Ascending aorta (tissue), 2 donors: Measurements from ENCODE around the gene ZBTB20. TPM values are rescaled to one million over a fixed set of nuclear protein-coding genes. Genes with fewer than 3 reads are reported as not detected.

ENCODE experiments used
- DNase-seq, 2 donors: peaks; one replicate each; pipeline ENCODE4 v3.0.0-alpha.2; 2019; ENCODE audit warnings: low spot score in 2 of 2
- H3K27ac ChIP-seq, 2 donors: fragments of 200-600 bp; sonication (generic); one replicate each; pipeline ENCODE4 v1.5.1; 2016 to 2017; ENCODE audit warnings: mild to moderate bottlenecking in 1 of 2
- H3K27me3 ChIP-seq: fragments of 200-600 bp; sonication (generic); one replicate; pipeline ENCODE4 v1.5.1; 2017
- H3K36me3 ChIP-seq, 2 donors: fragments of 200-600 bp; sonication (generic); one replicate each; pipeline ENCODE4 v1.5.1; 2016
- H3K4me1 ChIP-seq, 2 donors: fragments of 200-600 bp; sonication (generic); one replicate each; pipeline ENCODE4 v1.5.1; 2016 to 2017; ENCODE audit warnings: mild to moderate bottlenecking in 1 of 2
- H3K4me3 ChIP-seq, 2 donors: fragments of 200-600 bp; sonication (generic); one replicate each; pipeline ENCODE4 v1.5.1; 2016 to 2017; ENCODE audit warnings: mild to moderate bottlenecking in 1 of 2
- H3K9me3 ChIP-seq, 2 donors: fragments of 200-600 bp; sonication (generic); one replicate each; pipeline ENCODE4 v1.5.1; 2016
- CTCF ChIP-seq, 3 experiments: fragments of 200-600 bp in 2 of 3; fragments of 450-650 bp in 1 of 3; sonication (generic) in 2 of 3; IDR thresholded peaks; one replicate each; pipeline ENCODE4 v1.5.1; 2016 to 2019; ENCODE audit warnings: antibody characterized with exemption in 3 of 3, mild to moderate bottlenecking in 1 of 3, moderate library complexity in 1 of 3
- intact Hi-C: fragments of 100-400 bp; cut with DNase I; formaldehyde crosslinking; loops from one replicate; pipeline ENCODE4 v1.15.1; 2023
- total RNA-seq: library from RNA; depleted of rRNA; stranded (reverse); fragments of >200 nt; gene quantifications from one replicate; pipeline ENCODE4 v1.1.0, GENCODE V29; 2016

The ZBTB20 gene
- total RNA-seq, 1 donor from 2014 or later, result 60.3 TPM

- H3K4me3 ChIP-seq, result no peak overlapping the region
- H3K27me3 ChIP-seq, result no peaks in the 10 kb centered on the region
- intact Hi-C loops, result no loop called here
- no peak for TF ChIP-seq CTCF (IDR thresholded peaks at IDR 0.05)
- DNase-seq, result no peak
- no peaks in the 10 kb centered on the region for H3K4me1 ChIP-seq
- no peak overlapping the region for H3K27ac ChIP-seq
- H3K9me3 ChIP-seq, result no peaks in the 10 kb centered on the region
- H3K36me3 ChIP-seq, result no peaks in the 10 kb centered on the region
These were observed 289.8 kb downstream of the ZBTB20 start for GRCh38 chr3:114857299-114857701.

GRCh38 chr3:114856835-114857234 lies 290.3 kb downstream of the ZBTB20 start:
- H3K9me3 ChIP-seq, result no peaks in the 10 kb centered on the region
- no peak for DNase-seq
- H3K27ac ChIP-seq, result no peak overlapping the region
- no peak for TF ChIP-seq CTCF (IDR thresholded peaks at IDR 0.05)
- H3K4me1 ChIP-seq, result no peaks in the 10 kb centered on the region
- H3K4me3 ChIP-seq, result no peak overlapping the region
- intact Hi-C loops, result no loop called here
- no peaks in the 10 kb centered on the region for H3K27me3 ChIP-seq
- no peaks in the 10 kb centered on the region for H3K36me3 ChIP-seq

GRCh38 chr3:114855839-114856238 lies 291.2 kb downstream of the ZBTB20 start:
- Histone ChIP-seq H3K9me3 (no peaks in the 10 kb centered on the region), H3K4me3 (no peak overlapping the region), H3K27ac (no peak overlapping the region), H3K27me3 (no peaks in the 10 kb centered on the region), H3K36me3 (no peaks in the 10 kb centered on the region), H3K4me1 (no peaks in the 10 kb centered on the region)
- no peak for DNase-seq
- intact Hi-C loops, result no loop called here
- no peak for TF ChIP-seq CTCF (IDR thresholded peaks at IDR 0.05)

GRCh38 chr3:114852966-114853365 lies 294.1 kb downstream of the ZBTB20 start:
- no peak for TF ChIP-seq CTCF (IDR thresholded peaks at IDR 0.05)
- Histone ChIP-seq H3K4me3 (no peak overlapping the region), H3K9me3 (no peaks in the 10 kb centered on the region), H3K4me1 (no peaks in the 10 kb centered on the region), H3K36me3 (no peaks in the 10 kb centered on the region), H3K27me3 (no peaks in the 10 kb centered on the region), H3K27ac (no peak overlapping the region)
- DNase-seq, result no peak
- intact Hi-C loops, result no loop called here

GRCh38 chr3:114850898-114851297 lies 296.2 kb downstream of the ZBTB20 start:
- intact Hi-C loops, result no loop called here
- no peak for TF ChIP-seq CTCF (IDR thresholded peaks at IDR 0.05)
- no peak overlapping the region for H3K4me3 ChIP-seq
- H3K4me1 ChIP-seq, result peaks cover 0 to 2% of the 10 kb centered on the region in 2 donors
- H3K27me3 ChIP-seq, result no peaks in the 10 kb centered on the region
- no peak for DNase-seq
- no peak overlapping the region for H3K27ac ChIP-seq
- H3K9me3 ChIP-seq, result no peaks in the 10 kb centered on the region
- H3K36me3 ChIP-seq, result no peaks in the 10 kb centered on the region
